ENCODE measurements around the gene PLCB1.

DNA sequence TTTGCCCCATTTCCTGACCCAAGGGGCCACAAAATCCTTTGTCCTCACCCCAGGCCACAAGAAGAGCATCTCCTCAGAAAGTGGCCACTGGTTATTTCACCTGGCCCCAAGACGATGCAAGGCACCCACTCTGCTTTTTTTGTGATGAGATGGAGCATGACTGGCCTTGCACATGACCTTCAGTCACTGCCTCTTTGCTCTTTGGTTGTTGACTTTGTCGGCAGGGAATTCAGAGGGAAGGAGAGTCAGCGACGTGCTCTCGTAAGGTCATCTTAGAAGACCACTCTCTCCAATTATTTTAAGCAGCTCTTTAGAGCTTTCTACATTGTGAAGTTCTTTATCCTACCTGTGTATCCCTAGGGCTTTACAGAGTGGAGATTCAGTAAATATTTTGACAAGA is 306.7 kb downstream of the PLCB1 start:
- TF ChIP-seq CTCF (conservative IDR thresholded peaks at IDR 0.05; ENCODE audit: low read depth, low read length) (no peak), EZH2 (IDR thresholded peaks at IDR 0.05; ENCODE audit: borderline replicate concordance, low read depth, low read length, poor library complexity, severe bottlenecking) (no peak)
